Stimulated activated CD8-positive, alpha-beta memory T cell treated with anti-CD3 and anti-CD28 coated beads, Interleukin-15, amount 100 ng/mL, for 1 hour (primary cell): ENCODE measurements around the gene C7orf25.

Experiments used
- DNase-seq: peaks from one replicate; pipeline ENCODE4 v3.0.0-alpha.2; 2020; ENCODE audit warnings: low read depth

Gene C7orf25

DNA sequence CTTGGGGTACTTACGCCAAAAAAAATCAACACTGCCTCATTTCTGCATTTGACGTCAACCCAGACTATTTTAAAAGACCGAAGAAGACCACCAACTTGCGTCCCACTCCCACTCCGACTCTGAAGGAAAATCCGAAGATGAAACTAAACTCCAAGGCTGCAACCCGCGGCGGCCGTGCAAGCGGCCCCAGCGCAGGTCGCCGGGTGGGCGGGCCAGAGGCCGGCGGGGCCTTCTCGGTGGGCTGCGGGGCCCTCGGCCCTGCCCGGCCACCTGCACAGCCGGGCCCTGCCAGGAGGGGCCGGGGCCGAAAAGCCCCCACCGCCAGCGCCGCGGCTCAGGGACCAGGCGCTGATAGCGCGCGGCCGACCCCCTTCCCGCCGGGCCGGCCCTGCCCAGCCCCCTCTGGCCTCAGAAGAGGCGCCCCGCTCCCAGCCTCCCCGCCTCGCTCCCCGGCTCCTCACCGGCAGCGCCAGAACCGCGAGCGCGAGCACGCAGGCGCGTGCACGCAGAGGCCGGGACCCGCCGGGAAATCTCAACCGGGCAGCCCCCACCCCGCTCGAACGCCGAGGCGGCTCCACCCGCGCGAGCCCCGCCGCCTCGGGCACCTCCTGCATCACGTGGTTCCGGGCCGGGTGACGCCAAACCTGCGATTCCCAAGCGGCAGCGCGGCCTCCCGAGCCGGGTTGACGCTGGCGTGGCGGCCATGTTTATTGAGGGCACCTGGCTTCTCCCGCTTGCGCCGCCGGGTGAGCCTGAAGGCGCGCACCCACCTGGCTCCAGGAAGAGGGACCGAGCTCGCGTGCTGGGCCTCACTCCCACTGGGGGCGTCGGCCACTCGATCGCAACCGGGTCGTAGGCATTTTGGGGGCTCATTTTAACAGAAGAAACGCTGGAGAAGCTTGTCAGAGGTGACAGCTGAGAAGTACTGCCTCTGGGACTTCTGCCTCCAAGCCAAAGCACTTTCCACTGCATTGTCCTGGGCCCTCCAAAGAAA, at the start of gene C7orf25:
Gene C7orf25 (minus strand): TSS at position 617 of the 994 bp plus-strand sequence. CDS start 1,170 bp downstream, outside the sequence.
- DNase-seq, result peak; percentile 94

- no peak for DNase-seq
Observed at GRCh38 chr7:42961170-42961569, 49.3 kb upstream of the C7orf25 start.

GRCh38 chr7:42960762-42961161, 48.9 kb upstream of the C7orf25 start:
- no peak for DNase-seq

- DNase-seq, result no peak
Observed at GRCh38 chr7:42959549-42959948, 47.7 kb upstream of the C7orf25 start.

DNA sequence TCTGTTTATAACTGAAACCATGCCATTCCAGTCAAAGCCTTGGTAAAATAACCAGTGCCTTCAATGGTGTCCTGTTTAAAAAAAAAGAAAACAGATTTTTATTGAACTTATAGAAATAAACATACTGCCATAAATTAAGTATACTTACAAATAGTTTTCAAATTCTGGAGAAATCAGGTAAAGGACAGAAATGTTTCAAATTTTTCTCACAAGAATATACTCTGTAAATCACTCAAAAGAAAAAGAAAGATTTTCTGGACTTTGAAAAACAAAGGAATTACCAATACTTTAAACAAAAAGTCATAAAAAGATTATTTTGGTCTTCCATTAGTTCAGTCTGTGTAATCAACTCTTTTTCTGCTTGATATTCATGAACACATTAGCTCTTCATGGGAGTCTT, 44.2 kb upstream of the C7orf25 start:
- DNase-seq, result no peak

- DNase-seq, result no peak
Observed at GRCh38 chr7:42953994-42954393, 42.1 kb upstream of the C7orf25 start.

GRCh38 chr7:42952328-42952727, 40.5 kb upstream of the C7orf25 start:
- DNase-seq, result no peak

- no peak for DNase-seq
Observed at GRCh38 chr7:42950417-42950816, 38.5 kb upstream of the C7orf25 start.

GRCh38 chr7:42947521-42947920, 35.7 kb upstream of the C7orf25 start:
- DNase-seq, result no peak

- DNase-seq, result no peak
Observed at GRCh38 chr7:42946627-42946950, 34.7 kb upstream of the C7orf25 start.

- DNase-seq, result no peak
Observed at GRCh38 chr7:42945821-42946626, 34.2 kb upstream of the C7orf25 start.

DNA sequence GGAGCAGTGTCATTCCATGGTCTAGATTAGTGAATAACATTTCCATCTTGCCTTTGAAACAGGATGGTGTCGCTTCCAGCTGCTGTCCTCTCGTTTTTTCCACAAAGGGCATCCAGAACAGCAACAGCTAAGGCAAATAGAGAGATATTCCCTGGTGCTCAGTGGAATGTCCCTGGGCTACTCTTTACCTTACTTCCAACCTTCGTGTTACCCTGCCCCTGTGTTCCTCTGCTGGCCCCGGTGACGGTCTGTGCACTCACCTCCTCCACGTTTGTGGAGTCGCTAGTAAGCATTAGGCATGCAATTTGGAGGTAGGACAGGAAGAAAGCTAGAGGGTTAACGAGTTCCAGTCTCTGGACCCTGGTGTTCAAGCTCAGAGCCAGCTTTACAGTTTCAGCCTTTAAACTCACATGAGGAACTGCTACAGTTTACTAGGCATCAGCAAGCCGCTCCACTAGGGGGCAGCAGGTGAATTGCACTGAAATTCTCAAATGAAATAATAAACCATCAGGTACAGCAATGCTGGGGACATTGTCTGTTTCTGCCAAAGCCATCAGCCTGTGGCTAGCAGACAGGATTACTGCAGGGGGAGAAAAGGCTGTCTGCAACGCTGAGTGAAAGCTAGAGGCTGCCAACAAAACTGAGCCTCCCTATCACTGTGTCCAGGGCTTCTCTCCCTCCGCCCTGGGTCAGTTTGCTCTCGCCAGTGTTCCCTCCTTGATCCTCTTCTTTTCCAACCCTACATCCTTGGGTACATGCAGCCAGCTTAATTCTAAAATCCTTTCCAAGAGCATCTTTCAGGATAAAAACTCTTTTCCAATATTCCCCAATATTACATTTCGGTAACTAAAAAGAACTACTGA, 29.3 kb upstream of the C7orf25 start:
- peak; percentile 64 for DNase-seq

GRCh38 chr7:42939457-42940240, 27.8 kb upstream of the C7orf25 start:
- DNase-seq, result no peak

DNA sequence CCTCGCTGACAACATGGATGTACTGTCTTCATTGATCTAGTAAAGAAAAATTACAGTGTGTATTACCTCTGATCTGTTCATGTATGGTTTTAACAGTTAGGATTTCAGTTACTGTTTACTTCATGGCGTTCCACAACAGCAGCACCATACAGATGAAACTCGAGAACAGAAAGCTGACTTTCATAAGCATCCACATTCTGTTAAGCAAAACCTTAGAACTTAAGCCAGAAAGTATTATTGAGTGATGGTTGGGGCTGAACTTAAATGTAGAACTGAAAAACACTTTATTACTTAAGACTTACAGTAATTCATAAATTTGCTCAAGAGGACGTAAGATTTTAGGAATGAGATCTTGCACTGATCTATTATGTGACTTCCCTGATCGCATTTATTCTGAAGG, 24.0 kb upstream of the C7orf25 start:
- DNase-seq, result no peak

DNA sequence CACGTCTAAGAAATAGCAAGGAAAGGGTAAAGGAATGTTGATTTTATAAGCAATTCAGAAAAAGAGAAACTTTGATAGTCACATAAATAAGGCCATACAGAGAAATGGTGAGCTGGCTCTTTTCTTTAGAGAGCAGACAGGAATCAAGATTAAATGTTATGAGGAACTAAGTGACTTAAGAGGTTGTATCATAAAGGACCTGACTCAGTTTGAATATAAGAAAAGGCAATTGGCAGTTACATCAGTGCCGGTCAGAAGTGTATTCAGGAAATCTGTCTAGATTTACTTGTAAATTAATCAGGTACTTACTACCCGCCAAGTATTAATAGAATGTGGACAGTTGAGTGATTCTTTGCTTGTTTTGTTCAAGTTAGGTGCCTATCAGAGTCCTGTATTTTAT, 22.4 kb upstream of the C7orf25 start:
- no peak for DNase-seq

GRCh38 chr7:42932811-42933591, 21.1 kb upstream of the C7orf25 start:
- no peak for DNase-seq

DNA sequence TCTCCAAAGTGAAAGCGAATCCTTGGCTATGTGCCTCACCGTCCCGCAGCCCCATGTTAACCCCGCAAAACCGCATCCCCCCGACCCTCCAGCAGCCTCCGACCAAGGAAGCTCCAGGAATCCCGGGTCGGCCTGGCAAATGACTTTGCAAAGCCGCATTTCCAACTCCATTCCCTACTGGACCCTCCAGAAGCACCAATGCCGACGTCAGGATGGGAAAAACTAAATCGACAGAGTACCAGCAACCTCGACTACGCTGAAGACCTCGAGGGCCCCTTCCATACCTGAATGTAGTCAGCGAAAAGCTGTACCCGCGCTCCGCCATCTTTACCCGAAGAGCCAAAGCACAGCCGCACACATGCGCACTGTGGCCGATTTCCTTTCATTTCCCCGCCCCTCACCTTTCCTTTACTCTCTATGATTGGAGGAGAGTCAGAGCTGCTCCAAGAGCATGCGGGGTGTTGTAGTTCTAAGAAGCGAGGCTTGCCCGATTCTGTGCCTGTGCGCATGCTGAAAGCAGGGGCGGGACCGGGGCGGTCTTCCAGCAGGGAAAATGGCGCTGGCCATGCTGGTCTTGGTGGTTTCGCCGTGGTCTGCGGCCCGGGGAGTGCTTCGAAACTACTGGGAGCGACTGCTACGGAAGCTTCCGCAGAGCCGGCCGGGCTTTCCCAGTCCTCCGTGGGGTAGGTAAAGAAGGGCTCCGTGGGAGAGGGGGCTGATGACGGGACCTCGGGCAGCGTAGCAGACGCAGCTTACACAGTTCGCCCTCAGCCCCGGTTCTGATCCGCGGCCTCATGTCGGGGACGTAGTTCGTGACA, 20.2 kb upstream of the C7orf25 start, which contains the start of the genes MRPL32 and PSMA2:
Gene MRPL32 (plus strand): TSS at position 543 of the 818 bp plus-strand sequence. CDS start 11 bp downstream, at position 554.
Gene PSMA2 (minus strand): TSS at position 341 of the 818 bp plus-strand sequence. CDS start 16 bp downstream, at position 325.
- DNase-seq, result peak; percentile 86

- no peak for DNase-seq
Observed at GRCh38 chr7:42931447-42931833, 19.6 kb upstream of the C7orf25 start.

- no peak for DNase-seq
Observed at GRCh38 chr7:42930889-42931288, 19.0 kb upstream of the C7orf25 start.
